ENCODE data around the gene IZUMO2.

- TF ChIP-seq, protein P1, sequence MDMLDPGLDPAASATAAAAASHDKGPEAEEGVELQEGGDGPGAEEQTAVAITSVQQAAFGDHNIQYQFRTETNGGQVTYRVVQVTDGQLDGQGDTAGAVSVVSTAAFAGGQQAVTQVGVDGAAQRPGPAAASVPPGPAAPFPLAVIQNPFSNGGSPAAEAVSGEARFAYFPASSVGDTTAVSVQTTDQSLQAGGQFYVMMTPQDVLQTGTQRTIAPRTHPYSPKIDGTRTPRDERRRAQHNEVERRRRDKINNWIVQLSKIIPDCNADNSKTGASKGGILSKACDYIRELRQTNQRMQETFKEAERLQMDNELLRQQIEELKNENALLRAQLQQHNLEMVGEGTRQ (IDR thresholded peaks at IDR 0.05; ENCODE audit: borderline replicate concordance, low read depth, low read length) = no peak
- no peak for TF ChIP-seq NFIC (IDR thresholded peaks at IDR 0.05; ENCODE audit: borderline replicate concordance)
These were observed 7.5 kb downstream of the IZUMO2 start for GRCh38 chr19:50155520-50156109.

All from SK-N-SH (cell line).